GM13977 (cell line): ENCODE measurements around the gene CALCOCO1.
"Not testable (repeated sequence)": the region's sequence is repeated elsewhere in the genome, so short reads cannot be mapped to it uniquely, and the experiment has no call there.

ENCODE experiments used
- DNase-seq: peaks from one replicate; pipeline ENCODE4 v3.0.0; 2012; ENCODE audit warnings: low spot score
- in situ Hi-C: fragments of 300-500 bp; cut with MboI; formaldehyde crosslinking; loops from one replicate; pipeline ENCODE4 v1.12.0; 2022; ENCODE audit warnings: low sequenced_read_pairs, low pct_unique_long_range_greater_than_20kb, mixed read lengths, inconsistent platforms; ENCODE audit not compliant: unreplicated experiment
- TF ChIP-seq, protein P1 (sequence below): IDR thresholded peaks from 2 replicates; pipeline ENCODE4 v1.5.1; 2012; ENCODE audit warnings: mild to moderate bottlenecking, control low read depth; ENCODE audit not compliant: insufficient read depth; ENCODE audit errors: extremely low read depth, missing control alignments

The CALCOCO1 gene

DNA sequence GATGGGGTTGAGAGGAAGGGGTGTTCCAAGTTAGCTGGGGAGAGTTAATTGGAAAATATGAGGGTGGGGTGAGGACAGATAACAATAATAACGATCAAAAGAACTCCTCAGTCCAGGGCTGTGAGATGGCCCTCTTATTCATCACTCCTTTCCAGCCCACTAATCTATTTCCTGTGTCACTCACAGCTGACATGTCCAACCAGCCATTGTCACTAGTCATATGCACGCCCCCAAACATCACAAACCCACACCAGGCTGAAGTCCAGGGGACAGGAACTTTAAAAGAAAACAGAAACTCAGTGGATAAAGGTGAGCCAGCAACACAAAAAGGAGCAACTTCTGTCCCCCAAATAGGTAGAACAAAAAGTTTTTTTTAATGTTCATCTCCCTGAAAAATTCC, 911 bp downstream of the CALCOCO1 start:
- DNase-seq: peak; percentile 54
- in situ Hi-C loops: no loop called here
- TF ChIP-seq, protein P1, sequence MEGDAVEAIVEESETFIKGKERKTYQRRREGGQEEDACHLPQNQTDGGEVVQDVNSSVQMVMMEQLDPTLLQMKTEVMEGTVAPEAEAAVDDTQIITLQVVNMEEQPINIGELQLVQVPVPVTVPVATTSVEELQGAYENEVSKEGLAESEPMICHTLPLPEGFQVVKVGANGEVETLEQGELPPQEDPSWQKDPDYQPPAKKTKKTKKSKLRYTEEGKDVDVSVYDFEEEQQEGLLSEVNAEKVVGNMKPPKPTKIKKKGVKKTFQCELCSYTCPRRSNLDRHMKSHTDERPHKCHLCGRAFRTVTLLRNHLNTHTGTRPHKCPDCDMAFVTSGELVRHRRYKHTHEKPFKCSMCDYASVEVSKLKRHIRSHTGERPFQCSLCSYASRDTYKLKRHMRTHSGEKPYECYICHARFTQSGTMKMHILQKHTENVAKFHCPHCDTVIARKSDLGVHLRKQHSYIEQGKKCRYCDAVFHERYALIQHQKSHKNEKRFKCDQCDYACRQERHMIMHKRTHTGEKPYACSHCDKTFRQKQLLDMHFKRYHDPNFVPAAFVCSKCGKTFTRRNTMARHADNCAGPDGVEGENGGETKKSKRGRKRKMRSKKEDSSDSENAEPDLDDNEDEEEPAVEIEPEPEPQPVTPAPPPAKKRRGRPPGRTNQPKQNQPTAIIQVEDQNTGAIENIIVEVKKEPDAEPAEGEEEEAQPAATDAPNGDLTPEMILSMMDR: no peak

DNA sequence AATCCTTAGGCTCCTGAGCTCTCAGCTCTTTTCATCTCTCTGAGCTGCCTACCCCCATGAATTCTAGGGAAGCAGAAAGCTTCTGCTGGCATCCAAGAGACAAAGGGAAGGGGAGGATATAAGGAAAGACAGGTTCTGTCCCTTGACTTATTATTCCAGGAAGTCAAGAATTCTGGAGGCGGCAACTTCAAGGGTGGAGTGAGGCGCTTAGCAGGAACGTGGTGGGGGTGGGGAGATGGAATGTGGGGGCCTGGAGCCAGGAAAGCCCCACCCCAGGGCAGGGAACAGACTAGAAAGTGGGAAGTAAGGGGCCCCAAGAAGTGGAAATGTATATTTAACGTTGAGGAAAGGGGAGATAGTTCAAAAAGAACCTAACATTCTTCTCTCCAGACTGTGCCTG, 1.4 kb downstream of the CALCOCO1 start:
- in situ Hi-C loops: no loop called here
- TF ChIP-seq, protein P1: no peak
- no peak for DNase-seq

GRCh38 chr12:53722450-53723041, 4.7 kb downstream of the CALCOCO1 start:
- no peak for DNase-seq
- TF ChIP-seq, protein P1: no peak
- in situ Hi-C loops: no loop called here

GRCh38 chr12:53720946-53721345, 6.3 kb downstream of the CALCOCO1 start:
- TF ChIP-seq, protein P1: no peak
- no peak for DNase-seq
- in situ Hi-C loops: no loop called here

GRCh38 chr12:53719649-53720048, 7.6 kb downstream of the CALCOCO1 start:
- in situ Hi-C loops: no loop called here
- TF ChIP-seq, protein P1: no peak
- DNase-seq: no peak

GRCh38 chr12:53718567-53718966, 8.7 kb downstream of the CALCOCO1 start:
- in situ Hi-C loops, DNase-seq: not testable (repeated sequence)

- DNase-seq: no peak
- TF ChIP-seq, protein P1: no peak
- in situ Hi-C loops: no loop called here
Measured at GRCh38 chr12:53717319-53717718, 9.9 kb downstream of the CALCOCO1 start.
